Muscle layer of colon (tissue), 2 donors: Measurements from ENCODE around the gene LCE3D.
"Not testable (repeated sequence)": the region's sequence is repeated elsewhere in the genome, so short reads cannot be mapped to it uniquely, and the experiment has no call there.

ENCODE experiments used
- H3K27ac ChIP-seq: one replicate; pipeline ENCODE4 v1.7.0; 2013; ENCODE audit warnings: low read depth, mild to moderate bottlenecking, low read length, moderate library complexity
- H3K27me3 ChIP-seq, 2 donors: one replicate each; pipeline ENCODE4 v1.7.0; 2013; ENCODE audit warnings: low read length in 2 of 2, mild to moderate bottlenecking in 2 of 2; ENCODE audit not compliant: insufficient read depth in 2 of 2, control insufficient read depth in 1 of 2
- H3K36me3 ChIP-seq: one replicate; pipeline ENCODE4 v1.7.0; 2013; ENCODE audit warnings: mild to moderate bottlenecking, low read length; ENCODE audit not compliant: insufficient read depth
- H3K4me1 ChIP-seq: one replicate; pipeline ENCODE4 v1.7.0; 2013; ENCODE audit warnings: mild to moderate bottlenecking, low read length; ENCODE audit not compliant: insufficient read depth
- H3K4me3 ChIP-seq, 2 donors: one replicate each; pipeline ENCODE4 v1.7.0; 2013; ENCODE audit warnings: low read length in 2 of 2, low read depth in 1 of 2, mild to moderate bottlenecking in 1 of 2, moderate library complexity in 1 of 2
- H3K9ac ChIP-seq: one replicate; pipeline ENCODE4 v1.7.0; 2013; ENCODE audit warnings: low read length
- H3K9me3 ChIP-seq: one replicate; pipeline ENCODE4 v1.7.0; 2013; ENCODE audit warnings: mild to moderate bottlenecking, low read length
- donor health status: abdominal sarcoma.
- donor health status: Adenocarcinoma of cecum.

The LCE3D gene

GRCh38 chr1:152566681-152567080 is 13.6 kb downstream of the LCE3D start, which contains the start of gene LCE3E:
LCE3E (minus strand) TSS chr1:152566780; CDS start chr1:152566208, 572 bp downstream.
- Histone ChIP-seq H3K9me3 (no peaks in the 10 kb centered on the region), H3K36me3 (no peaks in the 10 kb centered on the region), H3K9ac (no peak within 1 kb of the TSS), H3K4me1 (no peaks in the 10 kb centered on the region), H3K4me3 (no peak within 1 kb of the TSS), H3K27me3 (no peaks in the 10 kb centered on the region), H3K27ac (no peak within 1 kb of the TSS)

GRCh38 chr1:152565535-152566215 is 14.6 kb downstream of the LCE3D start:
- Histone ChIP-seq H3K9ac (no peak overlapping the region), H3K4me3 (no peak overlapping the region), H3K27me3 (no peaks in the 10 kb centered on the region), H3K4me1 (no peaks in the 10 kb centered on the region), H3K27ac (no peak overlapping the region), H3K36me3 (no peaks in the 10 kb centered on the region), H3K9me3 (no peaks in the 10 kb centered on the region)

GRCh38 chr1:152565115-152565514 is 15.2 kb downstream of the LCE3D start:
- H3K27me3 ChIP-seq = no peaks in the 10 kb centered on the region
- H3K9me3 ChIP-seq = no peaks in the 10 kb centered on the region
- no peak overlapping the region for H3K9ac ChIP-seq
- no peak overlapping the region for H3K4me3 ChIP-seq
- no peaks in the 10 kb centered on the region for H3K36me3 ChIP-seq
- H3K4me1 ChIP-seq = no peaks in the 10 kb centered on the region
- H3K27ac ChIP-seq = no peak overlapping the region

- not testable (repeated sequence) for H3K4me1 ChIP-seq, H3K27ac ChIP-seq, H3K9me3 ChIP-seq, H3K27me3 ChIP-seq, H3K4me3 ChIP-seq, H3K36me3 ChIP-seq, H3K9ac ChIP-seq
Measured at GRCh38 chr1:152548358-152548757, 32.0 kb downstream of the LCE3D start.

GRCh38 chr1:152546704-152547103 is 33.6 kb downstream of the LCE3D start:
- Histone ChIP-seq H3K36me3 (no peaks in the 10 kb centered on the region), H3K27me3 (no peaks in the 10 kb centered on the region), H3K4me3 (no peak overlapping the region), H3K4me1 (no peaks in the 10 kb centered on the region), H3K9ac (no peak overlapping the region), H3K9me3 (no peaks in the 10 kb centered on the region), H3K27ac (no peak overlapping the region)

GRCh38 chr1:152543820-152544219 is 36.5 kb downstream of the LCE3D start:
- Histone ChIP-seq H3K4me3 (no peak overlapping the region), H3K9me3 (no peaks in the 10 kb centered on the region), H3K4me1 (no peaks in the 10 kb centered on the region), H3K27me3 (no peaks in the 10 kb centered on the region), H3K27ac (no peak overlapping the region), H3K36me3 (no peaks in the 10 kb centered on the region), H3K9ac (no peak overlapping the region)

GRCh38 chr1:152539901-152540300 is 40.4 kb downstream of the LCE3D start:
- H3K36me3 ChIP-seq = no peaks in the 10 kb centered on the region
- no peaks in the 10 kb centered on the region for H3K4me1 ChIP-seq
- no peak overlapping the region for H3K27ac ChIP-seq
- H3K9ac ChIP-seq = no peak overlapping the region
- H3K27me3 ChIP-seq = no peaks in the 10 kb centered on the region
- H3K4me3 ChIP-seq = no peak overlapping the region
- H3K9me3 ChIP-seq = no peaks in the 10 kb centered on the region

GRCh38 chr1:152537496-152537895 is 42.8 kb downstream of the LCE3D start:
- Histone ChIP-seq H3K27me3 (no peaks in the 10 kb centered on the region), H3K4me3 (no peak overlapping the region), H3K36me3 (no peaks in the 10 kb centered on the region), H3K27ac (no peak overlapping the region), H3K4me1 (no peaks in the 10 kb centered on the region), H3K9me3 (no peaks in the 10 kb centered on the region), H3K9ac (no peak overlapping the region)

- Histone ChIP-seq H3K9me3 (no peaks in the 10 kb centered on the region), H3K4me3 (no peak overlapping the region), H3K36me3 (no peaks in the 10 kb centered on the region), H3K9ac (no peak overlapping the region), H3K27me3 (no peaks in the 10 kb centered on the region), H3K4me1 (no peaks in the 10 kb centered on the region), H3K27ac (no peak overlapping the region)
Measured at GRCh38 chr1:152535774-152536173, 44.5 kb downstream of the LCE3D start.

GRCh38 chr1:152533327-152533938 is 46.9 kb downstream of the LCE3D start:
- H3K27ac ChIP-seq = no peak overlapping the region
- no peak overlapping the region for H3K4me3 ChIP-seq
- no peaks in the 10 kb centered on the region for H3K36me3 ChIP-seq
- no peaks in the 10 kb centered on the region for H3K4me1 ChIP-seq
- H3K9me3 ChIP-seq = no peaks in the 10 kb centered on the region
- no peaks in the 10 kb centered on the region for H3K27me3 ChIP-seq
- no peak overlapping the region for H3K9ac ChIP-seq
